ENCODE results near the gene PRDX6. TPM values are rescaled to one million over a fixed set of nuclear protein-coding genes. Genes with fewer than 3 reads are reported as not detected.

Gene PRDX6
- total and polyA plus RNA-seq, 2 of the 8 experiments (the other 6 are each of a cell fraction or from before 2014, with no cell fraction given) = 348 to 677 TPM

- H2BK15ac ChIP-seq (ENCODE audit: low read length) = no peak overlapping the region; the same call in 1 of the 2 replicates
- no peak overlapping the region for H4K5ac ChIP-seq (ENCODE audit: insufficient read length, low read depth, low read length)
- H4K8ac ChIP-seq (ENCODE audit: extremely low read depth, insufficient read depth, low read length) = no peak overlapping the region
- no peaks in the 10 kb centered on the region for H3K9me3 ChIP-seq (ENCODE audit: insufficient read depth in 2 of 2, low read depth in 1 of 2, low read length in 1 of 2)
- H2BK120ac ChIP-seq (replicated peaks; ENCODE audit: low read depth, low read length) = no peak overlapping the region
- no peaks in the 10 kb centered on the region; a peak in 1 of 8 replicates for H3K36me3 ChIP-seq (ENCODE audit: control insufficient read depth in 2 of 4, insufficient read depth in 4 of 4, low read length in 3 of 4)
- CTCF ChIA-PET (ENCODE audit: partially characterized antibody) = interaction anchor here (1.1 to 3.8 kb wide), 8 partner anchors 8 to 693 kb away, joined by 3 to 28 read pairs (median 4); no protein-coding TSS in a partner anchor
- 0 out of 2 replicates have a peak overlapping the region, but pooled peaks have one; percentile 53 for H2BK12ac ChIP-seq (ENCODE audit: low read depth, low read length)
- peaks cover 0 to 2% of the 10 kb centered on the region in 2 experiments; a peak in 2 of 4 replicates for H3K79me2 ChIP-seq (ENCODE audit: control insufficient read depth in 1 of 2, insufficient read depth in 2 of 2, low read length in 2 of 2)
- POLR2A ChIA-PET (ENCODE audit: partially characterized antibody) = interaction anchor here (0.9 to 3.0 kb wide), 3 partner anchors 8 to 39 kb away, joined by 3 to 16 read pairs (median 3); partner anchors contain the start of gene PRDX6
- H2BK5ac ChIP-seq (ENCODE audit: low read depth, low read length) = no peak overlapping the region
- H3K4me3 ChIP-seq (ENCODE audit: extremely low read depth in 1 of 4, insufficient read depth in 2 of 4, low read depth in 3 of 4, low read length in 4 of 4) = no peak overlapping the region
- peaks cover 2% of the 10 kb centered on the region; the same call in 1 of the 2 replicates for H3K79me1 ChIP-seq (ENCODE audit: low read depth, low read length)
- H2AFZ ChIP-seq (ENCODE audit: low read length) = no peak overlapping the region
- DNase-seq (ENCODE audit: low read depth in 1 of 2, low spot score in 2 of 2) (no peak), FAIRE-seq (no peak)
- no peaks in the 10 kb centered on the region for H3K27me3 ChIP-seq (replicated peaks in 1 of 4; ENCODE audit: control insufficient read depth in 3 of 4, extremely low read depth in 1 of 4, insufficient read depth in 3 of 4, low read length in 3 of 4)
- H4K20me1 ChIP-seq (replicated peaks in 1 of 2; ENCODE audit: control insufficient read depth in 1 of 2, insufficient read depth in 2 of 2, low read length in 2 of 2) = no peaks in the 10 kb centered on the region
- H3K23ac ChIP-seq (ENCODE audit: insufficient read length) = no peak overlapping the region
- 85% methylated on average over 2 of the region's 2 CpGs; no CpG with 5 or more reads in 1 of the 2 experiments for WGBS, 2 experiments (ENCODE audit: extremely low coverage in 1 of 2, insufficient coverage in 1 of 2, insufficient read length in 1 of 2, insufficient replicate concordance in 2 of 2, low coverage in 1 of 2, low lambda C conversion rate in 2 of 2, missing lambda C conversion rate in 1 of 2)
- H3K23me2 ChIP-seq (ENCODE audit: low read depth, low read length) = no peaks in the 10 kb centered on the region
- peaks cover 0 to 2% (median under 1%) of the 10 kb centered on the region in 4 experiments; a peak in 2 of 7 replicates for H3K4me1 ChIP-seq (replicated peaks in 1 of 4; ENCODE audit: control insufficient read depth in 3 of 4, insufficient read depth in 4 of 4, low read length in 3 of 4)
- H2AK5ac ChIP-seq (ENCODE audit: low read depth, low read length) = no peak overlapping the region
- H3K27ac ChIP-seq (ENCODE audit: low read depth, low read length) = no peak overlapping the region
- H3K56ac ChIP-seq (replicated peaks; ENCODE audit: insufficient read length, low read depth, low read length) = no peak overlapping the region
- no peak for TF ChIP-seq EP300 (IDR thresholded peaks at IDR 0.05; ENCODE audit: borderline replicate concordance in 1 of 2, low read depth in 2 of 2, low read length in 2 of 2)
- TF ChIP-seq CEBPB (IDR thresholded peaks at IDR 0.05; ENCODE audit: low read depth, low read length) = no peak
- H3K9ac ChIP-seq (replicated peaks in 1 of 4; ENCODE audit: extremely low read depth in 1 of 4, low read depth in 3 of 4, low read length in 3 of 4) = no peak overlapping the region
- no peak overlapping the region for H4K91ac ChIP-seq (replicated peaks; ENCODE audit: insufficient read length, low read length)
- H3K4ac ChIP-seq (replicated peaks; ENCODE audit: insufficient read length, low read depth, low read length) = no peak overlapping the region
- no peak overlapping the region for H3K4me2 ChIP-seq (ENCODE audit: insufficient read depth in 1 of 2, low read depth in 2 of 2, low read length in 2 of 2)
- H2BK20ac ChIP-seq (ENCODE audit: low read length) = no peak overlapping the region
- H3K18ac ChIP-seq (ENCODE audit: extremely low read depth, low read length) = no peak overlapping the region
- H3K14ac ChIP-seq (ENCODE audit: insufficient read length) = no peak overlapping the region
Measured at GRCh38 chr1:173438675-173439074, 38.5 kb upstream of the PRDX6 start.

All from H1 (cell line).